ENCODE measurements around the gene UGGT2.
"Not testable (repeated sequence)": the region's sequence is repeated elsewhere in the genome, so short reads cannot be mapped to it uniquely, and the experiment has no call there.

UGGT2 gene

DNA sequence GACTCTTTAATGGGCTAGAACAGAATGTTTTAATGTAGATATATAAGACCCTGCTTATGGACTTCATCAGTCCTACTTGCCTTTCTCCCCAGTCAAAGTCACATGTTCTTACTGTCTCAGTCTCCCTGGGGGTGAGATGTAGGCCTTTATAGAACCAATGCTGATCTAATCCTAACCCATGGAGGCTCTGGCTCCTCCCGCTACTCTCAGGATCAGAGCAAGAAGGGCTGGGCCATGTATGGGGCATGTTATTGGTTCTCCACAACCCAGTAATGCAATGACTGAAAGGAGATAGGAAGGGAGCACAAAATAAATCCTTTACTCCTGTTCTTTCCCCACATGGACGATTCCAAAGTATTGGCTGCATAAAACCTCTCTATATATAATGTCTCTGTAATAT, 82.3 kb downstream of the UGGT2 start:
- DNase-seq, result no peak

DNA sequence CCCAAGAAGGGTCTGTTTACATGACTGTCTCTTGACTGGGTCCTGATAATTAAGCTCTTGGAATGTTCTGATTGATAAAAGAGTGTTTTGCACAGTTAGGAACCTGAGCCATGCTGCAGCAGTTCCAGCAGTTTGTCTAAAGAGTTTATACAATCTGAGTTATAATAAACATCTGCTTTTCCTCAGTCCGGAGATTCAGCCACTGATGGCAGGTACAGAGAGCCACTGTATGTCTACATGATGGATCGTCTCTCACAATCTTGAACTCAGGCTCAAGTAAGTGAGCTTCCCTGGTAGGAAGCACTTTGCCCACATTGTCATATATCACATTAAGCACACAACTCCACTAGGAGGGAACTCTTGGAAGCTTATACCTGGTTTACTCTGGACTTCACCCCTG, 84.3 kb downstream of the UGGT2 start:
- DNase-seq, result no peak

DNA sequence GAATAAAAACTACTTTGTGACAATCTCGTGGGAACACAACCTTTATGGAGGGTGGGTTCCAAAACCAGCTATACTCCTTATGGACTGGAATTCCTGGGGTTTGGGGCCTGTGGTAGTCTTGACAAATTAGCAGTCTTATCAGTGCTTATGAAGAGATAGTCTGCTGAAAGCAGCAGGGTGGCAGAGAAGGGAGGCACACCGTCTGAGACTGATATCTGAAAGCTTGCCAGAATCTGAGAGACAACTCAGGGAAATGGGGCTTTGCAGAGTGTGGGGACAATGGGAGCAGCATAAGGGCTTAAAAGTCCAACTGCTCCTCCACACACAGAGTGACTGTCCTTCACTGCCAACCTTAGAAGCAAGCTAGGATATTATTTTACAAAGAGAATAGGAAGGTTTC, 95.9 kb downstream of the UGGT2 start:
- no peak for DNase-seq

DNA sequence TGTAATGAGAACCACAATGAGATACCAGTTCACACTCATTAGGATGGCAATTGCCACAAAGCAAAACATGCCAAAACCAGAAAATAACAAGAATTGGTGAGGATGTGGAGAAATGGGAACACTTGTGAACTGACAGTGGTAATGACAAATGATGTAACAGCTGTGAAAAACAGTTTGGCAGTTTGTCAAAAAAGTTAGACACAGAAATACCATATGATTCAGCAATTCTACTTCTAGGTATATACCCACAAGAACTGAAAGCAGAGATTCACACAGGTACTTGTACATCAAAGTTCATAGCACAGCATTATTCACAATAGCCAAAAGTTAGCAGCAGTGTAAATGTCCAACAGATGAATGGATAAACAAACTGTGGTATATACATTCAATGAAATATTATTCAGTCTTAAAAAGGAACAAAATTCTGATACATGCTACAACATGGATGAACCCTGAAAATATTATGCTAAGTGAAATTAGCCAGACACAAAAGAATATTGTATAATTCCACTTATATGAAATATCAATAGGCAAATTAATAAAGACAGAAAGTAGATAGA, 96.5 kb downstream of the UGGT2 start:
- no peak for DNase-seq

DNA sequence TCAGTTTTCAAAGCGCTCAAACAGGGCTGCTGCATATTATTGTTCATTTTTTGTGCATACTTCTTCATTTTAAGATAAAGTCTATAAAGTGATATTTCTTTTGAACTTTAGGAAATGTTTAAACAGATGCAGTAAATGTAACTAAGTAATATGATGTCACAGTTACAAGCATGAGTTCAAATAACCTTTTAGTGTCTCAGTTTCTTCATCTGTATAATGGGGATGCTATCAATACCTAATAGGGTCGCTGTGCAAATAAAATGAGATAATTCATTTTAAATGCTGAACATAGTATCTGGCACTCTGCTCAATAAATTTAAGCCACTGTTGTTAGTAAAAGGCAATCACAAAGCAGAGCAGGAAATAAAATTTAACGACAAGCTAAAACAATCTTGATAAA, 97.5 kb downstream of the UGGT2 start:
- DNase-seq, result no peak

DNA sequence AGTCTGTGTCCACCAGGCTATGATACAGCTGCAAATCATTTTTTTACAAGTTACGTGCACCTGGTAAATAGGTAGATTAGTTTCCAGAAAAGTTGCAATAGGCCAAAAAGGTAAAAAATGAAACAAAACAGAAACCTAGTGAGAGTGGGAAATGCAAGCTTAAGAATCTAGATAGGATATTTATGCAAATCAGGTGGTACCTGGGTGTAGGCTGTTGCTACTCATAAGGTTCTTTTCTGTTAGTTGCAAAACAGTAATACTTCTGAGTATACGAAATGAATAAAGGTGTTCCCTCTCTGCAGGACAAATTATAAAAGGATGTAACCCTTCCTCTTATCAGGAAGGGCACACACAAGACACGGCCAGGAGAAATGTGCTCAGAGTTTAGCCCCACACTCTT, 97.9 kb downstream of the UGGT2 start:
- DNase-seq, result no peak

DNA sequence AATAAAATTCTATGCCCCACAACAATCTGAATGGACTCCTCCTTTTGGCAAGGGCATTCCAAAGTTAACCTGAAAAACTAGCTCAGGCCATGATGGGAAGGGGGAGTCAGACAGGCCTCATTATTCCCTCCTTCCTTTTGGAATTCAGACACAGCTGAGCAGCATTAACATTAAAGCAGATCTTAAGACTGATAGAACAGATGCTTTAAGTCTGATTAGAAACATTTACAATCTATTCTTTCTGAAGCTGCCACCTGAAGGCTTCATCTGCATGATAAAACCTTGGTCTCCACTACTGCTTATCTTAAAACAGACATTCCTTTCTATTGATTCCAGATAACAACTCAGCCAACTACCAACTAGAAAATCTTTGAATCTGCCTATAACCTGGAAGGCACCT, 98.9 kb downstream of the UGGT2 start:
- DNase-seq, result no peak

DNA sequence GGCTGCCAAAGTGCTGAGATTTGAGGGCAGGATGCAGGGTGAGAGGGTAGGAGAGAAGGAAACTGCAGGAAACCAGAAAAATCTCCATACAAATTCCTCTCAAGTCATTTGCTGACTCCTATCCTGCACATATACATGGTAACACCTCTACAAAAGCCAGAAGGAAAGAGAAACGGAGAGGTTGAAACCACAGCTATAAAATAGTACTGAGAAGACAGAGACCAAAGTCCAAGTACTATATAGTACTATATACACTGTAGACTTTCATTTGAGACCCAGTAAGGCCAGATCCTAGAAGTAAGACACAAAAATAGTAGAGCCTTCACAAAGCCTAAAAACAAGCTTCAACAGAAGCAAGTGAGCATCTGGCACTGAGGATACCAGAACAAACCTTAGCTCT, 103.1 kb downstream of the UGGT2 start:
- DNase-seq, result no peak

DNA sequence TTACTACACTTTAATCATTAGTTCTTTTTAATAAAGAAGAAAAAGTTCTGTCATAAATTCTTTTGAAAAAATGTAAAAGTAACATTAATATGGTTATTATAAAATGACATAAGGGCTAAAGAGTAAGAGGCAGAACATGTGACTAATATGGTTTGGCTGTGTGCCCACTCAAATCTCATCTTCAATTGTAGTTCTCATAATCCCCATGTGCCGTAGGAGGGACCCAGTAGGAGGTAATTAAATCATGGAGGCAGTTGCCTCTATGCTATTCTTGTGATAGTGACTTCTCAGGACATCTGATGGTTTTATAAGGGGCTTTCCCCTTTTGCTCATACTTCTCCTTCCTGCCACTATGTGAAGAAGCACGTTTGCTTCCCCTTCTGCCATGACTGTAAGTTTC, 104.5 kb downstream of the UGGT2 start:
- no peak for DNase-seq

DNA sequence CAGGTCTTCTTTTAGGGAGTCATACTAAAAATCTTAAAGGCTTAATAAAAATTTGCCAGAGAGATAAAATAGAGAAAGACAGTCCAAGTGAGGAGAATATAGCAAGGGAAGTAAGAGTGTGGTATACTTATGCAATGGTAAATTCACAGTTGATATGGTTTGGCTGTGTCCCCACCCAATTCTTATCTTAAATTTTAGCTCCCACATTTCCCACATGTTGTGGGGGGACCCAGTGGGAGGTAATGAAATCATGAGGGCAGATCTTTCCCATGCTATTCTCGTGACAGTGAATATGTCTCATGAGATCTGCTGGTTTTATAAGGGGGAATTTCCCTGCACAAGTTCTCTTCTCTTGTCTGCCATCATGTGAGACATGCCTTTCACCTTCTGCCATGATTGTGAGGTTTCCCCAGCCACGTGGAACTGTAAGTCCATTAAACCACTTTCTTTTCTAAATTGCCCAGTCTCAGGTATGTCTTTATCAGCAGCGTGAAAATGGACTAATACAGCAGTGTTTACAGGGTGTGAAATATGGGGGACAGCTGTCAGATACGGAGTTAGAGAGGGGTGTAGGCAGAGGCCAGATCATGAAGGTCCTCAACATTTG, 115.4 kb downstream of the UGGT2 start:
- DNase-seq, result no peak

DNA sequence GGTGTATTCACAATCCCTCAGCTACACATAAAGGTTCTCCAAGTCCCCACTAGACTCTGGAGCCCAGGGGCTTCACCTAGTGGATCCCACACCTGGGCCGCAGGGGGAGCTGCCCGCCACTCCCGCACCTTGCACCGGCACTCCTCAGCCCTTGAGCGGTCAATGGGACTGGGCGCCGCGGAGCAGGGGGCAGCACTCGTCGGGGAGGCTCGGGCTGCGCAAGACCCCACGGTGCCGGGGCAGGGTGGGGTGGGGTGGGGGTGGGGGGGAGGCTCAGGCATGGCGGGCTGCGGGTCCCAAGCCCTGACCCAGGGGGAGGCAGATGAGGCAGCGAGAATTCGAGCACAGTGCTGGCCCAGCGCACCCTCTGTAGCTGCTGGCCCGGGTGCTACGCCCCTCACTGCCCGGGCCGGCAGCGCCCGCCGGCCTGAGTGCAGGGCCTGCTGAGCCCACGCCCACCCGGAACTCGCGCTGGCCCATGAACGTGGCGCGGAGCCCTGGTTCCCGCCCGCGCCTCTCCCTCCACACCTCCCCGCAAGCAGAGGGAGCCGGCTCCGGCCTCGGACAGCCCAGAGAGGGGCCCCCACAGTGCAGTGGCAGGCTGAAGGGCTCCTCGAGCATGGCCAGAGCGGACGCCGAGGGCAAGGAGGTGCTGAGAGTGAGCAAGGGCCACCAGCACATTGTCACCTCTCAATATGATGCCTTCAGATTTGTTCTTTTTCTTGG, 121.7 kb downstream of the UGGT2 start:
- no peak for DNase-seq

DNA sequence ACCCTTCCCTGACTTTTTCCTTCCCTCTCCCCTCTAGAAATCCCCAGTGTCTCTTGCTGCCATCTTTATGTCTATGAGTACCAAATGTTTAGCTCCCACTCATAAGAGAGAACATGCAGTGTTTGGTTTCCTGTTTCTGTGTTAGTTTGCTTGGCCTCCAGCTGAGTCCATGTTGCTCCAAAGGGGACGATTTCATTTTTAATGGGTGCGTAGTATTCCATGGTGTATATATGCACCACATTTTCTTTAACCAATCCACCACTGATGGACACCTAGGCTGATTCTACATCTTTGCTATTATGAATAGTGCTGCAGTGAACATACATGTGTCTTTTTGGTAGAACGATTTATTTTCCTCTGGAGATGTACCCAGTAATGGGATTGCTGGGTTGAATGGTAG, 123.8 kb downstream of the UGGT2 start:
- DNase-seq, result no peak

DNA sequence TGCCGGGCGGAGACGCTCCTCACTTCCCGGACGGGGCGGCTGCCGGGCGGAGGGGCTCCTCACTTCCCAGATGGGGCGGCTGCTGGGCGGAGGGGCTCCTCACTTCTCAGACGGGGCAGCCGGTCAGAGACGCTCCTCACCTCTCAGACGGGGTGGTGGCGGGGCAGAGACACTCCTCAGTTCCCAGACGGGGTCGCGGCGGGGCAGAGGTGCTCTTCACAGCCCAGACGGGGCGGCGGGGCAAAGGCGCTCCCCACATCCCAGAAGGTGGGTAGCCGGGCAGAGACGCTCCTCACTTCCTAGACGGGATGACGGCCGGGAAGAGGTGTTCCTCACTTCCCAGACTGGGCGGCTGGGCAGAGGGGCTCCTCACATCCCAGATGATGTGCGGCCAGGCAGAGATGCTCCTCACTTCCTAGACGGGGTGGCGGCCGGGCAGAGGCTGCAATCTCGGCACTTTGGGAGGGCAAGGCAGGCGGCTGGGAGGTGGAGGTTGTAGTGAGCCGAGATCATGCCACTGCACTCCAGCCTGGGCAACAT, 124.8 kb downstream of the UGGT2 start:
- not testable (repeated sequence) for DNase-seq

DNA sequence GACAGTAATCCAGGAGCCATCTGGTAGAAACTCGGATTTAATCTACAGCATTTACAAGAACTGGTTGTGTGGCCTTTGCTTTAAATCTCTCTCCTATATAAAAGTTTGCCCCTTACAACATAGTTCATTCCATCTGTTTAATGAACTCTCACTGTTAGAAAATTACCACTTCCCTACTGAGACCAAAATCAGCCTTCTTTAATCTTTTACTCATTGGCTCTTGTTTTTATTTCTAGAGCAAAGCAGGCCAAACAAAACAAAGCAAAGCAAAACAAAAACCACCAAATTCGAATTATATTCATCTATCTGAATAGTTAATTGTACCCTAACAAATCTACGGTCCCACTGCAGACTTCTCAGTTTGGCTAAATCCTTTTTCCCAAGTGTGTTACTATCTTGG, 127.0 kb downstream of the UGGT2 start:
- DNase-seq, result no peak

DNA sequence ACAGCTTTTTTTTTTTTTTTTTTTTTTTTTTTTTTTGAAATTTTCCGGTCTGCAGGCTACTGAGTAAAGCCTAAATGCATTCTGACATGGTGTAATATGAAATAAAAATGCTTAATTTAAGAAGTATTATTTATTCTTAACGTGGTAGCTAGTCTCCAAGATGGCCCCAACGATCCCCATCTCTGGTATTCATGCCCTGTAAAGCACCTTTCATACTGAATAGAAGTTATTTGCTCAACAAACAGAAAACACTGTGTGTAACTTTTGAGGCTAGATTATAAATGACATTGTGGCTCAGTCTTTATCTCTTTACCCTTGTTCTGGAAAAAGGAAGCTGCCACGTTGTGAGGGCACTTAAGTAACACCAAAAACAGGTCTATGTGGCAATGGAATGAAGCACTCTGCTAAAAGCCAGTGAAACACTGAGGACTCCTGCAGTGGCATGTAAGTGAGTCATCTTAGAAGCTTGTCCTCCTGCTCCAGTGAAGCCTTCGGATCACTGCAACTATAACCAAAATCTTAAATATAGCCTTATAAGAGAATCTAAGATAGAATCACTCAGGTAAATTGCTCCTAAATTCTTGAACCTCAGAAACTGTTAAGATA, 128.7 kb downstream of the UGGT2 start:
- DNase-seq, result no peak

DNA sequence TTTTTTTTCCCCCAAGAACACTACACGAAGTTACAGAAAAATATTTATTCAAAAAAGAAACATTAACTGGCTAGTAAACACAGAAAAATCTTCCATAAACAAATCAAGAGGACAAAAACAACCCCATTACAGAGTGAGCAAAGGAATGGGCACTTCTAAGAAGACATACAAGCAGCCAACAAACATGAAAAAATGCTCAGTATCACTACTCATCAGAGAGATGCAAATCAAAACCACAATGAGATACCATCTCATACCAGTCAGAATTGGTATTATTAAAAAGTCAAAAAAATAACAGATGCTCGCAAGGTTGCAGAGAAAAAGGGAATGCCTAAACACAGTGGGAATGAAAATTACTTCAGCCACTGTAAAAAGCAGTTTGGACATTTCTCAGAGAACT, 131.7 kb downstream of the UGGT2 start:
- DNase-seq, result no peak

DNA sequence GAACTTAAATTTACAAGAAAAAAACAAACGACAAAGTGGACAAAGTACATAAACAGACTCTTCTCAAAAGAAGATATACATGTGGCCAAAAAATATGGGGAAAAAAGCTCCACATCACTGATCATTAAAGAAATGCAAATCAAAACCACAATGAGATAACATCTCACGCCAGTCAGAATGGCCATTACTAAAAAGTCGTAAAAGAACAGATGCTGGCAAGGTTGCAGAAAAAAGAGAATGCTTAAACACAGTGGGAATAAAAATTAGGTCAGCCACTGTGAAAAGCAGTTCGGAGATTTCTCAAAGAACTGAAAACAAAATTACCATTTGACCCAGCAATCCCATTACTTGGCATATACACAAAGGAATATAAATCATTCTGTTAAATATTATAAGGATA, 132.7 kb downstream of the UGGT2 start:
- DNase-seq, result no peak

DNA sequence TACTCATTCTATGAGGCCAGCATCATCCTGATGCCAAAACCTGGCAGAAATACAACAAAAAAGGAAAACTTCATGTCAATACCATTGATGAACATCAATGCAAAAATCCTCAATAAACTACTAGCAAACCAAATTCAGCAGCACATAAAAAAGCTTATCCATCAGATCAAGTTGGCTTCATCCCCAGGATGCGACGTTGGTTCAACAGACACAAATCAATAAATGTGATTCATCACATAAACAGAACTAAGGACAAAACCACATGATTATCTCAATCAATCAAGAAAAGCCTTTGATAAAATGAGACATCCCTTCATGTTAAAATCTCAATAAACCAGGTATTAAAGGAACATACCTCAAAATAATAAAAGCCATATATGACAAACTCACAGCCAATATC, 134.3 kb downstream of the UGGT2 start:
- DNase-seq, result no peak

DNA sequence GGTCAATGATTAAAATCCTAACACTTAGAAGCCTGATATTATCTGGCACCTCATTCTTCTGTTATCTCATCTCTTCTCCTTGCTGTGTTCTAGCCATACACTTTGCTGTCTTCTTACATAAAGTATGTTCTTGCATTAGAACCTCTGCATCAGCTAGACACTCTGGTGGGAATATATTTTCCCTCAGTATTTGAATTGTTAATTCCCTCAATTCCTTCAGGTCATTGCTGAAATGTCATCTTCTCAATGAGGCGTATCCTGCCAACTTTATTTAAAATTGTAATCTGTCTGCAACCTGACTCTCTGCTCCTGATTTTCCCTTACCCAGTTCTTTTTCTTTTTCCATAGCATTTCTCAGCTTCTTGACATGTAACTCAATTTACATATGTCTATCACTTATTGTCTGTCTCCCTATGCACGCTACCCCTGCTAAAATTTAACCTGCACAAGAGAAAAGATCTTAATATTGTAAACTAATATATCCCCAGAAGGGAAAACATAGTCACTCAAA, 138.2 kb downstream of the UGGT2 start:
- DNase-seq, result no peak

DNA sequence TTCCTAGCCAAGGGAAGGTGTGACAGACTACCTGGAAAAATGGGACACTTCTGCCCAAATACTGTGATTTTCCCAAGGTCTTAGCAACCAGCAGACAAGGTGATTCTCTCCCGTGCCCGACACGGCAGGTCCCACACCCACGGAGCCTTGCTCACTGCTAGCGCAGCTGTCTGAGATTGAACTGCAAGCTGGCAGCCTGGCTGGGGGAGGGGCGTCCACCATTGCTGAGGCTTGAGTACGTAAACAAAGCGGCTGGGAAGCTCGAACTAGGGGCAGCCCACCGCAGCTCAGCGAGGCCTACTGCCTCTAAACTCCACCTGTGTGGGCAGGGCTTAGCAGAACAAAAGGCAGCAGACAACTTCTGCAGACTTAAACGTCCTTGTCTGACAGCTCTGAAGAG, 146.2 kb downstream of the UGGT2 start:
- no peak for DNase-seq

DNA sequence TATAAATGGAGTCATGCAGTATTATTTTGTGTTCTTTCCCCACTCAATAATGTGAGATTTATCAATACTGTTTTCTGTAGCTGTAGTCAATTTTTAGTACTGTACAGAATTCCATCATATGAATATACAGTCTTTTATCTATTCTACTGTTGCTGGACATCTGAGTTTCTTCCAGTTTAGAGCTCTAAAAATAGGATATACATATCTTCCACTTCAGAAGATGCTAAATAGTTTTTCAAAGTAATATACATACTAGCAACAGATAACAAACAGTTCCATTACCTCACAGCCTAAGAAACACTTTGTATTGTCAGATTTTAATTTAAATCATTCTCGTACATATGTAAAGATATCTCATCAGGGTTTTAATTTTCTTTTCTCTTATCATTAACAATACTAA, 149.6 kb downstream of the UGGT2 start:
- DNase-seq, result no peak

DNA sequence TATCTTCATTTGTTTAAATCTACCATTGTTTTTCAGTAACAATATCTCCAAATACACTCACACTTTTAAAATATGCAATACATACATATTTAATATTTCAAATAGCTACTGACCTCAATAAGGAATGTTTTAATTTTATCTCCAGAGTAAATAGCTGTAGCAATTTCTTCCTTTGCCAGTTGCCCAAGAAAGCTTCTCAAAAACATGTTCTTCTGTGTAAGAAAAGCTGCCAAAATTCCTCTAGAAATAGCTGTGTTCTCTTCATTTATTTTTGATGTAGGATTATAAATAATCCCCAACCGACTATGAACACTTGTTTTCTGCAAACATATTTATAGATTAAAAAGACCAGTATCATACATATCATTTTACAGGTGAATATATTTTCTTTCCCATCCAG, 150.5 kb downstream of the UGGT2 start:
- no peak for DNase-seq

DNA sequence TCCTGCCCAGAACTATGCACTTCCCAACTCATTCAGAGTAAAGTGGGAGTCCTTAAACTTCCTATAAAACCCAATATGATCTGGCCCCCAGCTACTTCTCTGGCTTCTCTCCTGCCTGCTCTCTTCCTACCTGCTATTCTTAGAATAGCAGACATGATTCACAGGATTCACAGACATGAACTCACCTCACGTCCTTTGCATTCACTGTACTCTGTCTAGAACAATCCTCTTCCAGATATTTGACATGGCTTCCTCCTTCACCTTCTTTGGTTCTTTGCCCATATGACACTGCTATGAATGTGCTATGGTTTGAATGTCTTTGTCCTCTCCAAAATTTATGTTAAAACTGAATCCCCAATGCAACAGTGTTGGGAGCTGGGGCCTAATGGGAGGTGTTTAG, 154.9 kb downstream of the UGGT2 start:
- DNase-seq, result no peak

DNA sequence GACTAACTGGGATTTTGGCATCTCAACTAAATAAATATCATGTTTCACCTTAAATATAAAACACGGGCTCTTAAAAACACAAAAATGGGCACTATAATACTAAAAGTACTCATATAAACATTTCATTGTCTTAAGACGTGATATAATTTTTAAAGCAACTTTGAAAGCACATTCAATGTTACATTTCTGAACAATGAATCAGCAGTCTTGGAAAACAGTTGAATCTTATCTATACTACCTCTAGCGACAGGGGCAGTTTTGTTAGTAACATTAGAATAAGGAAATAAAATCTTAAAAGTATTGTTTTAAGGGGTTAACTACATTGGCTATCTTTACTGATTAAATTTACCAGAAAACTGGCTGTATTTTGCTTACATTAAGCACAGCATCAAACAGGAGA, 156.9 kb downstream of the UGGT2 start:
- no peak for DNase-seq
